ENCODE results near the gene SUFU. TPM values are rescaled to one million over a fixed set of nuclear protein-coding genes. Genes with fewer than 3 reads are reported as not detected.

SUFU gene
- total RNA-seq, 1 experiment from 2014 or later: 12.6 TPM

GRCh38 chr10:102598243-102598642, 94.5 kb downstream of the SUFU start:
- DNase-seq: no peak
- peaks cover 3% of the 10 kb centered on the region; the same call in 1 of the 2 replicates for H3K4me1 ChIP-seq
- no peak overlapping the region for H3K4me3 ChIP-seq
- peaks cover 15% of the 10 kb centered on the region; the same call in 1 of the 2 replicates for H3K36me3 ChIP-seq
- no peaks in the 10 kb centered on the region for H3K27me3 ChIP-seq
- H3K27ac ChIP-seq: no peak overlapping the region
- H3K9me3 ChIP-seq (replicated peaks): no peaks in the 10 kb centered on the region

GRCh38 chr10:102599565-102600327, 96.0 kb downstream of the SUFU start:
- Histone ChIP-seq H3K9me3 (replicated peaks) (no peaks in the 10 kb centered on the region), H3K27ac (no peak overlapping the region), H3K36me3 (peaks cover 19% of the 10 kb centered on the region; the same call in 1 of the 2 replicates), H3K4me3 (no peak overlapping the region), H3K27me3 (no peaks in the 10 kb centered on the region), H3K4me1 (peaks cover 3% of the 10 kb centered on the region; the same call in 1 of the 2 replicates)
- peak in 1 of 2 experiments; percentile 39 for DNase-seq

GRCh38 chr10:102600816-102601215, 97.0 kb downstream of the SUFU start:
- H3K4me3 ChIP-seq: no peak overlapping the region
- H3K9me3 ChIP-seq (replicated peaks): no peaks in the 10 kb centered on the region
- no peaks in the 10 kb centered on the region for H3K27me3 ChIP-seq
- H3K27ac ChIP-seq: no peak overlapping the region
- no peak for DNase-seq
- H3K36me3 ChIP-seq: peaks cover 19% of the 10 kb centered on the region; the same call in 1 of the 2 replicates
- peaks cover 3% of the 10 kb centered on the region; the same call in 1 of the 2 replicates for H3K4me1 ChIP-seq

- peaks cover 19% of the 10 kb centered on the region; the same call in 1 of the 2 replicates for H3K36me3 ChIP-seq
- no peak for DNase-seq
- no peak overlapping the region for H3K4me3 ChIP-seq
- peaks cover 1% of the 10 kb centered on the region; the same call in 1 of the 2 replicates for H3K4me1 ChIP-seq
- H3K27me3 ChIP-seq: no peaks in the 10 kb centered on the region
- no peak overlapping the region for H3K27ac ChIP-seq
- no peaks in the 10 kb centered on the region for H3K9me3 ChIP-seq (replicated peaks)
Measured at GRCh38 chr10:102601639-102602038, 97.9 kb downstream of the SUFU start.

GRCh38 chr10:102602272-102603045, 98.7 kb downstream of the SUFU start:
- no peaks in the 10 kb centered on the region; the same call in 1 of the 2 replicates for H3K4me1 ChIP-seq
- peaks cover 20% of the 10 kb centered on the region; the same call in 1 of the 2 replicates for H3K36me3 ChIP-seq
- no peaks in the 10 kb centered on the region for H3K27me3 ChIP-seq
- H3K9me3 ChIP-seq (replicated peaks): no peaks in the 10 kb centered on the region
- H3K4me3 ChIP-seq: no peak overlapping the region
- DNase-seq: no peak
- H3K27ac ChIP-seq: no peak overlapping the region

GRCh38 chr10:102603946-102604345, 100.2 kb downstream of the SUFU start:
- DNase-seq: no peak
- H3K36me3 ChIP-seq: peaks cover 18% of the 10 kb centered on the region; the same call in 1 of the 2 replicates

GRCh38 chr10:102604439-102604841, 100.7 kb downstream of the SUFU start:
- Histone ChIP-seq H3K9me3 (replicated peaks) (no peaks in the 10 kb centered on the region), H3K4me3 (no peak overlapping the region), H3K36me3 (peaks cover 18% of the 10 kb centered on the region; the same call in 1 of the 2 replicates), H3K4me1 (no peaks in the 10 kb centered on the region; the same call in 1 of the 2 replicates), H3K27me3 (no peaks in the 10 kb centered on the region), H3K27ac (no peak overlapping the region)
- no peak for DNase-seq

More at GRCh38 chr10:102603946-102604345, 100.2 kb downstream of the SUFU start:
- Histone ChIP-seq H3K4me1 (no peaks in the 10 kb centered on the region; the same call in 1 of the 2 replicates), H3K27me3 (no peaks in the 10 kb centered on the region), H3K9me3 (replicated peaks) (no peaks in the 10 kb centered on the region), H3K4me3 (no peak overlapping the region), H3K27ac (no peak overlapping the region)

GRCh38 chr10:102605712-102606111, 101.9 kb downstream of the SUFU start:
- Histone ChIP-seq H3K4me1 (no peaks in the 10 kb centered on the region), H3K4me3 (no peak overlapping the region), H3K27me3 (no peaks in the 10 kb centered on the region), H3K27ac (no peak overlapping the region), H3K36me3 (peaks cover 18% of the 10 kb centered on the region; the same call in 1 of the 2 replicates), H3K9me3 (replicated peaks) (no peaks in the 10 kb centered on the region)
- no peak for DNase-seq

GRCh38 chr10:102608487-102608886, 104.7 kb downstream of the SUFU start:
- DNase-seq: no peak
- Histone ChIP-seq H3K9me3 (replicated peaks) (no peaks in the 10 kb centered on the region), H3K4me3 (no peak overlapping the region), H3K27me3 (no peaks in the 10 kb centered on the region), H3K4me1 (no peaks in the 10 kb centered on the region), H3K27ac (no peak overlapping the region), H3K36me3 (0 out of 2 replicates have a peak, but pooled peaks cover 6% of the 10 kb centered on the region)

- no peak overlapping the region for H3K4me3 ChIP-seq
- DNase-seq: no peak
Measured at GRCh38 chr10:102610441-102610887, 106.7 kb downstream of the SUFU start.

GRCh38 chr10:102611514-102612087, 107.8 kb downstream of the SUFU start:
- peaks cover 5% of the 10 kb centered on the region; the same call in 1 of the 2 replicates for H3K36me3 ChIP-seq
- no peak overlapping the region for H3K27ac ChIP-seq
- no peaks in the 10 kb centered on the region for H3K27me3 ChIP-seq
- no peaks in the 10 kb centered on the region for H3K9me3 ChIP-seq (replicated peaks)
- peaks cover 6% of the 10 kb centered on the region; the same call in 1 of the 2 replicates for H3K4me1 ChIP-seq
- H3K4me3 ChIP-seq: no peak overlapping the region
- no peak for DNase-seq

More at GRCh38 chr10:102610441-102610887, 106.7 kb downstream of the SUFU start:
- no peaks in the 10 kb centered on the region for H3K27me3 ChIP-seq
- H3K27ac ChIP-seq: no peak overlapping the region
- no peaks in the 10 kb centered on the region for H3K4me1 ChIP-seq
- no peaks in the 10 kb centered on the region for H3K9me3 ChIP-seq (replicated peaks)
- peaks cover 5% of the 10 kb centered on the region; the same call in 1 of the 2 replicates for H3K36me3 ChIP-seq

- DNase-seq: no peak
- Histone ChIP-seq H3K4me3 (no peak overlapping the region), H3K4me1 (peaks cover 8% of the 10 kb centered on the region; the same call in 1 of the 2 replicates), H3K27me3 (no peaks in the 10 kb centered on the region), H3K9me3 (replicated peaks) (no peaks in the 10 kb centered on the region), H3K27ac (no peak overlapping the region), H3K36me3 (peaks cover 2% of the 10 kb centered on the region; the same call in 1 of the 2 replicates)
Measured at GRCh38 chr10:102612964-102613275, 109.1 kb downstream of the SUFU start.

GRCh38 chr10:102613286-102613685, 109.5 kb downstream of the SUFU start:
- H3K4me1 ChIP-seq: peaks cover 8% of the 10 kb centered on the region; the same call in 1 of the 2 replicates
- no peaks in the 10 kb centered on the region for H3K27me3 ChIP-seq
- no peak overlapping the region for H3K4me3 ChIP-seq
- no peak for DNase-seq
- peaks cover 2% of the 10 kb centered on the region; the same call in 1 of the 2 replicates for H3K36me3 ChIP-seq
- H3K9me3 ChIP-seq (replicated peaks): no peaks in the 10 kb centered on the region
- no peak overlapping the region for H3K27ac ChIP-seq

- no peak for DNase-seq
- H3K36me3 ChIP-seq: peaks cover 2% of the 10 kb centered on the region; the same call in 1 of the 2 replicates
- no peak overlapping the region for H3K4me3 ChIP-seq
- no peak overlapping the region for H3K27ac ChIP-seq
- peaks cover 8% of the 10 kb centered on the region; the same call in 1 of the 2 replicates for H3K4me1 ChIP-seq
- no peaks in the 10 kb centered on the region for H3K9me3 ChIP-seq (replicated peaks)
- no peaks in the 10 kb centered on the region for H3K27me3 ChIP-seq
Measured at GRCh38 chr10:102613785-102614184, 110.0 kb downstream of the SUFU start.

Data from SJCRH30 (cell line).